Muscle layer of colon (tissue), 2 donors: ENCODE measurements around the gene MYOC.

Source experiments
- H3K27ac ChIP-seq: one replicate; pipeline ENCODE4 v1.7.0; 2013; ENCODE audit warnings: low read depth, mild to moderate bottlenecking, low read length, moderate library complexity
- H3K27me3 ChIP-seq, 2 donors: one replicate each; pipeline ENCODE4 v1.7.0; 2013; ENCODE audit warnings: low read length in 2 of 2, mild to moderate bottlenecking in 2 of 2; ENCODE audit not compliant: insufficient read depth in 2 of 2, control insufficient read depth in 1 of 2
- H3K36me3 ChIP-seq: one replicate; pipeline ENCODE4 v1.7.0; 2013; ENCODE audit warnings: mild to moderate bottlenecking, low read length; ENCODE audit not compliant: insufficient read depth
- H3K4me1 ChIP-seq: one replicate; pipeline ENCODE4 v1.7.0; 2013; ENCODE audit warnings: mild to moderate bottlenecking, low read length; ENCODE audit not compliant: insufficient read depth
- H3K4me3 ChIP-seq, 2 donors: one replicate each; pipeline ENCODE4 v1.7.0; 2013; ENCODE audit warnings: low read length in 2 of 2, low read depth in 1 of 2, mild to moderate bottlenecking in 1 of 2, moderate library complexity in 1 of 2
- H3K9ac ChIP-seq: one replicate; pipeline ENCODE4 v1.7.0; 2013; ENCODE audit warnings: low read length
- H3K9me3 ChIP-seq: one replicate; pipeline ENCODE4 v1.7.0; 2013; ENCODE audit warnings: mild to moderate bottlenecking, low read length
- donor health status: abdominal sarcoma.
- donor health status: Adenocarcinoma of cecum.

Gene MYOC

DNA sequence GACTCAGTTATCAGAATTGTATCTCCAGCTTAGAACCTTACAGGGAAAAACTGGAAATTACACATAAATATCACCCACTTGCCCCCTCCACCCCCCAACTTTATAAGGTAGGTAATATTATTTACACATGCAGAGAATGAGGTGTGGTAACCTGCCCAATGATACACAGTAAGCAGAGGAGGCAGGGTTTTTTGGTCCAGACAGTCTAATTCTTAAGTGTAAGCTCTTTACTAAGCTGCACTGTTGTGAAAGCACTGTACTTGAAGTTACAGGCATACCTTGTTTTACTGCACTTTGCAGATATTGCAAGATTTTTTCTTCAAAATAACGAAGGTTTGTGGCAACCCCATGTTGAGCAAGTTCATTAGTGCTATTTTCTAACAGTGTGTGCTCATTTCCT is 55.3 kb downstream of the MYOC start:
- Histone ChIP-seq H3K9me3 (no peaks in the 10 kb centered on the region), H3K4me1 (no peaks in the 10 kb centered on the region), H3K27me3 (no peaks in the 10 kb centered on the region), H3K36me3 (peaks cover 6% of the 10 kb centered on the region), H3K4me3 (no peak overlapping the region), H3K27ac (no peak overlapping the region), H3K9ac (no peak overlapping the region)

DNA sequence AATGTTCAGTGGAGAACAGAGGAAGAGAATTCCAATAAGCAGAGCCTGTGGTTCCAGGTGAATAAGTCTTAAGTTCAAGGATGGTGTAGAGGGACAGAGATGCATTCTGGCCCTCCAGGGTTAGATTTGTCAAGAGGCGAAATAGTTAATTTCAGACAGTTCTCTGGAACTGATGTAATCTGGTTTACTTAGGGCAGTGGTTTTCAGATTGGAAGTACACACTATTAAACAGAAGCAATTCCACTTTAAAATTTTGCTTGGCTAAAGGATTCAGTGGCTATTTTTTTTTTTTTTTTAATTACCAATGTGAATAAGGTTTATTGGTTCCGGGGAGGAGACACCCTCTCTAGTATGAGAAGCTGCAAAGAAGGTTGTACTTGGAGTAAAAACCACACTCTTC is 55.8 kb downstream of the MYOC start:
- Histone ChIP-seq H3K9me3 (no peaks in the 10 kb centered on the region), H3K4me1 (no peaks in the 10 kb centered on the region), H3K27me3 (no peaks in the 10 kb centered on the region), H3K36me3 (peaks cover 11% of the 10 kb centered on the region), H3K4me3 (no peak overlapping the region), H3K9ac (no peak overlapping the region), H3K27ac (no peak overlapping the region)

DNA sequence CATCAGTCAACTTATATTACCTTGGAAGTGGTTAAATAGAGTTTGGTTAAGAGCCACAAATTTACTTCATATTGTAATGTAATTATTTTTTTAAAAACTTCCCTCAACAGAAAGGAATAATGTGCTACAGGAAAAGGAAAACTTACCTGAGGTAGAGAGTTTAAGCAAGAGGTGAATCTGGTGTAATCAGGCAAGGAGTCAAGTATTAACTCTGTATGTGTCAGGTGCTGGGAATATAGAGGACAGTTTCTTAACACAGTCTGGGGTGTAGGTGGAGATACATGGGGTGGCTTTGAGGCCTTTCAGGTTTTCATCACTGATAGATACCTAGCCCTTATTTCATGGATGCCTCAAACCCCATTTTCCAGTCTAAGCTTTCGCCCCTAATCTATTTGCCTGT is 56.4 kb downstream of the MYOC start:
- Histone ChIP-seq H3K27me3 (no peaks in the 10 kb centered on the region), H3K4me1 (no peaks in the 10 kb centered on the region), H3K27ac (no peak overlapping the region), H3K4me3 (no peak overlapping the region), H3K9ac (no peak overlapping the region), H3K36me3 (peaks cover 17% of the 10 kb centered on the region), H3K9me3 (no peaks in the 10 kb centered on the region)

DNA sequence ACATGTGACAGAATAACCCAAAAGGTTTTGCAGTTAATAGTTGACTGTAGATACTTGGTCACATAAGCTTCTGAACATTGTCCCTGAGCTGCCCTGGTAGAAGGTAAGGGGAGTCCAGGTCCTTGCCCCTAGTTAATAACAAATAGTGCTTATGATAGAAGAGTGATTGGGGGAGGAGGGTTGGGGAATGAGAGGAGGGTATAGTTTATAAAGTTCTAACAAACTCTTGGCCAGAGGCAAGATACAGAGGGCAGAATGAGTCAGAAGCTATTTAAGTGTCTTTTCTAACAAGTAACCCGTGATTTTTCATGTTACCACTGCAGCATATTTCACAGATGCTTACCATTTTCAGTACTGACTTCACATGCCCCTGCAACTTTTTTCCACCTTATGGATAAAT is 57.2 kb downstream of the MYOC start:
- Histone ChIP-seq H3K27me3 (no peaks in the 10 kb centered on the region), H3K9me3 (no peaks in the 10 kb centered on the region), H3K4me3 (no peak overlapping the region), H3K9ac (no peak overlapping the region), H3K4me1 (no peaks in the 10 kb centered on the region), H3K36me3 (peaks cover 25% of the 10 kb centered on the region), H3K27ac (no peak overlapping the region)

DNA sequence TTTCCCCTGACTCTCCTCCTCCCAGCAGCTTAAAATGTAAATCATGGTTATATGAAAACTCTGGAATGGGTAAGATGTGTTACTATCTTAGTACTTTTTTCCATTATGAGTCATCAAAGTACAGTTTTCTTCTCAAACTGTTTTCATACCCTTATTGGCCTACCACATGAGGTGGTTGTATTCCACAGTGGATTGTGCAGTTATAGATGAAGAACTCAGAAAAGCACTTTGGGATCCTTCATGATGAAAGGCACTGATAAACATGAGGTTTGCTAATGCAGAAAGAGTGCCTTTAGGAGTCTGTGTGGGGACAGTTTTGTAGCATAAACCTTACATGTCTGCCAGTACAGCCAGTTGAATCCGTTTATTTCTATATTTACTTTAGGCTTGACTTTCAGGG is 62.5 kb downstream of the MYOC start:
- H3K36me3 ChIP-seq = peaks cover 59% of the 10 kb centered on the region
- no peaks in the 10 kb centered on the region for H3K27me3 ChIP-seq
- H3K9ac ChIP-seq = no peak overlapping the region
- no peak overlapping the region for H3K27ac ChIP-seq
- H3K4me3 ChIP-seq = no peak overlapping the region
- no peaks in the 10 kb centered on the region for H3K9me3 ChIP-seq
- no peaks in the 10 kb centered on the region for H3K4me1 ChIP-seq

DNA sequence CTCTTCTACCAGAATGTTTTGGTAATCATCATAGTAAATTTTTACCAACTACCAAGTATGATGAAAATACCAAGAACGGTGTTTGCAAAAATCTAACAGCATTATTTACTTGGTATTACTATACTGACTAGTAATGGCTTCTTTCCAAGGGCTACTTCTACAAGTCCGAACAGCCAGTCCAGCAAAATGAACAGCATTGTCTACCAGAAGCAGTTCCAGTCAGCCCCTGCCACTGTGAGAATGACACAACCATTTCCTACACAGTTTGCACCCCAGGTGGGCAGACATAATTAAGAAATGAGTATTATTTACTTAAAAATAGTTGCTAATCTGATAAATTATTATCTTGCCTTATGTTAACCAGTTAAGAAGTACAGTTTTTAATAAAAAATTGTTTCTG is 64.3 kb downstream of the MYOC start:
- no peak overlapping the region for H3K27ac ChIP-seq
- no peaks in the 10 kb centered on the region for H3K9me3 ChIP-seq
- peaks cover 77% of the 10 kb centered on the region for H3K36me3 ChIP-seq
- H3K4me3 ChIP-seq = no peak overlapping the region
- no peaks in the 10 kb centered on the region for H3K27me3 ChIP-seq
- no peak overlapping the region for H3K9ac ChIP-seq
- no peaks in the 10 kb centered on the region for H3K4me1 ChIP-seq

DNA sequence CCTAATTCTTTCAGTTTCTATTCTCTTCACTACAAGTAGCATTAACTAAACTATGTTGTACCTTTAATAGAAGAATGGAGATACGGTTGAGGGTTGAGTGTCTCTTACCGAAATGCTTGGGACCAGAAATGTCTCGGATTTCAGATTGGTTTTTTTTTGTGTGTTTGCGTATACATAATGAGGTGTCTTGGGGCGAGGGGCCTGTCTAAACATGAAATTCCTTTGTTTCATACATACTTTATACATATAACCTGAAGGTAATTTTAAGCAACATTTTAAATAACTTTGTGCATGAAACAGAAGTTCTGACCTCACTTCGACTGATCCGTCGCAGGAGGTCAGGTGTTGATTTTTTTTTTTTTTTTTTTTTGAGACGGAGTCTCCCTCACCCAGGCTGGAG is 66.8 kb downstream of the MYOC start:
- Histone ChIP-seq H3K36me3 (peaks cover 65% of the 10 kb centered on the region), H3K9me3 (no peaks in the 10 kb centered on the region), H3K9ac (no peak overlapping the region)

More for the DNA sequence above, 66.8 kb downstream of the MYOC start:
- Histone ChIP-seq H3K27me3 (no peaks in the 10 kb centered on the region), H3K4me1 (no peaks in the 10 kb centered on the region), H3K27ac (no peak overlapping the region), H3K4me3 (no peak overlapping the region)
